Measurements from ENCODE around the gene CCL28.

The CCL28 gene

GRCh38 chr5:43354774-43355173 lies 57.4 kb downstream of the CCL28 start:
- DNase-seq: no peak

GRCh38 chr5:43353668-43354067 lies 58.5 kb downstream of the CCL28 start:
- no peak for DNase-seq

DNA sequence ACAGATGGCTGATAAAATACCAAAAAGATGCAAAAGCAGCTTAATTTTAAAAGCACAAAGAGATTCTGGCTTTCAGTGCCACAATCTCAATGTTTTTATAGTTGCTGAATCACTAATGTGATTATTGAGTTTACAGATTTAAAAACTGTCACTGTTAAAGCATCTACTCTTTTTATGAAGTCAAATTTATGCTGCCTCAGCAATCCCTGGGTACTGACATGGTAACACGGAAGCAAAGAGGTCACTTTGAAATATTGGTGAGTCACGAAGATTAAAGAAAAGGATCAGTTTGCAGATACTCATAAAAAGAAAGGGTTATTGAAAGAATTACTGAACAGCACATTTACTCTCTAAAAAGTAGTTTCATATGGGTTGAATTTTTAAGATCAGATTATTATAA lies 59.3 kb downstream of the CCL28 start:
- no peak for DNase-seq

GRCh38 chr5:43352131-43352530 lies 60.1 kb downstream of the CCL28 start:
- DNase-seq: no peak

- DNase-seq: no peak
Observed at GRCh38 chr5:43348861-43349363, 63.3 kb downstream of the CCL28 start.

- DNase-seq: no peak
Observed at GRCh38 chr5:43348207-43348606, 64.0 kb downstream of the CCL28 start.

- DNase-seq: no peak
Observed at GRCh38 chr5:43338862-43339261, 73.3 kb downstream of the CCL28 start.

DNA sequence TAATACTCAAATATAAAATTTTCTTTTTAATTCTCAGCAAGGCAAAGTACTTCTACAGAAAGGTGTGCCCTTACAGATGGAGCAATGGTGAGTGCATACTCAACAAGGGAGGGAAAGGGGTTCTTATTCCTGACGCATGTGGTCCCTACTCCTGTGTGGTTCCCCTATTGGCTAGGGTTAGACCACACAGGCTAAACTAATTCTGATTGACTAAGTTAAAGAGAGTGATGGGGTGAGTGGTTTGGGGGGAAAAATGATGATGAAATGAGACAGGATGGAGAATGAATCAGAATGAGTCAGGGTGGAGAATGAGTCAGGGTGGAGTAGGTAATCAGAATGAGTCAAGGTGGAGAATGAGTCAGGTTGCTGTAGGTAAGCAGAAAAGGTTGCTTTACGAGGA lies 76.0 kb downstream of the CCL28 start:
- peak; percentile 15 for DNase-seq

GRCh38 chr5:43335681-43336080 lies 76.5 kb downstream of the CCL28 start:
- no peak for DNase-seq

GRCh38 chr5:43332401-43332800 lies 79.8 kb downstream of the CCL28 start:
- no peak for DNase-seq
